NOMO-1 treated with dmso at 0.1 percent for 144 hours (cell line): ENCODE data around the gene UFM1.
"Not testable (repeated sequence)": the region's sequence is repeated elsewhere in the genome, so short reads cannot be mapped to it uniquely, and the experiment has no call there.

Experiments used
- DNase-seq: peaks from one replicate; lab custom pipeline; 2025; ENCODE audit not compliant: unreplicated experiment; lab: John Stamatoyannopoulos, UW

Gene UFM1

DNA sequence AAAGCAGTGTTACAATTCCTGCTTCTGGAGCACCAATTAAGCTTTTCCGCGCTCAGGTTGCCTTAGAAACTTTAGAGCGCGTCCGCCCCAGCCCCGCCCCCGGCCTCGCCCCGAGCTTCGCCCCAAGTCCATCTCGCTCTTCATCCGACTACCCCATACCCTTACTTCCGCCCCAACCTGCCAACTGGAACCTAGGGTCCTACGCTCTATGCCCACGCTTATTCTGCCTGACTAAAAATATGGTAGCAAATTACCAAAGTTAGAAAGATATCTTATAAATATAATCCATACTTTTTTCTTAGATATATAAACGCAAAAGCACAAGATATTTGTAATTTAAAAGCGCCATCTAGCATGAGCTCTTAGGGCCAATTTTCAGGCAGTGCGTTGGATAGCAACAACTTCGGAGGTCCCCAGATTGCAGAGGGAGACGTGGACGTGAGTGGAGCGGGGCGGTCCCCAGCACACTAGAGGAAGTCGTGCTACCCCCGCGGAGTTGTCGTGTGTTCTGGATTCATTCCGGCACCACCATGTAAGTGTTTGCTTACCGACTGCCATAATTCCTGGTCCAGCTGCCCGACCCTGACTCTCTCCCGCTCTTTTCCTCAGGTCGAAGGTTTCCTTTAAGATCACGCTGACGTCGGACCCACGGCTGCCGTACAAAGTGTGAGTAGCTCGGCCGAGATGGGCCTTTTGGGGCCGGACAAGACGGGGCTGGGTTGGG, at the start of gene UFM1:
Gene UFM1, plus strand, starts transcription at position 462 of the 724 bp plus-strand sequence. Its CDS starts 69 bp downstream, at position 531.
- peak; percentile 91 for DNase-seq

DNA sequence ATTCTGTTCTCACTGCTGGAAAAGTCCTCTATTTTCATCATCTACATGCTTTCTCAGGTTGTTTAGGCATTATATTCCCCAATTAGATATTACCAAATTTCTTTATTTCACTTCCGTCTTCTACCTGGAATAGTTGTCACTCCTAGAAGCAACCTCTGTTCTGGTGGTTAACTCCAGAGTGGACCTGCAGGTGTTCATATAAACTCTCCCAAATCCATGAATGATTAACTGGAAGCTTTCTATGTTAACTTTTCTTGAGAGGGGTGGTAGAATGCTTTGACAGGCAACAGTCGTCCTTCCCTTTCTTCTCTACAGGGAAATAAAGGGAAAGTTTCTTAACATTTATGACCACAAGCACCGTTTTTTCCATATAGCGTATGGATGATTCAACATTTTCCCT, 48.4 kb upstream of the UFM1 start:
- DNase-seq, result no peak

DNA sequence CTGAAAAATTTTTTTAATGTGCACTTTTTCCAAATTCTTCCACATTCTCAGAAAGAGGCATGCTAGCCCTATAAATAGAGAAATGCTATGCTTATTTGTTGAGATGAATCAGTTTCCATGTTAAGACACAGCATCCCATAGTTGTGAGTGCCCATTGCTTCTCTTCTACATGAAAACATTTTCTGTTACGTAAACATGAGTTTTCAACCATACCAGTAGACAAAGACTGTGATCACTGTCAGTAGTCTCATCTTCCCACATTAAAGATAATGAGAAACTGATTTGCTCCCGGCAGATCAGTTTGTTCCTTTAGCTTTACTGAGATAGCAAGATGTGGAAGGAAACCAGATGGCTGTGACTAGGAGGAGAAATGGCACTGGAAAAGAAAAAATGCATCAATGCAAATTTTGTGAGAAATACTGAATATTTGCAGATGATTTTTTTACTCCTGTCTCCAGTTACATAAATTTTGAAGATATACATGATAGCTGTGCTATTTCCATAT, 45.8 kb upstream of the UFM1 start:
- no peak for DNase-seq

DNA sequence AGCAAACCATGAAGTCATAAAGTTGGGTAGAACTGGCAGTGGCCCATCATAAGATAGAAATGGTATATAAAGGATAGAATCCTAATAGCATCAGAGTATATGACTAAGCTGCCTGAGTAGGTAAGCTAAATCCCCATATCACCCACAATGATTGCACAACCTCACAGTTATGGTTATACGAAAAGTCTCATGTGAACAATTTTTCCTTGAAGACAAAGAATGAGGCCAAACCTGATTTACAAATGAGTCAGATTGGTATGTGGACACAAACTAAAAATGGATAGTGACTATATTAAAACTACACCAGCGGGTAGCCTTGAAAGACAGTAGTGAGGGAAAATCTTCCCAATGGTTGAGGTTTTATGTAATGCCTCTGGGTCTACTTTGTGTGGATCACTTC, 40.9 kb upstream of the UFM1 start:
- DNase-seq, result no peak

DNA sequence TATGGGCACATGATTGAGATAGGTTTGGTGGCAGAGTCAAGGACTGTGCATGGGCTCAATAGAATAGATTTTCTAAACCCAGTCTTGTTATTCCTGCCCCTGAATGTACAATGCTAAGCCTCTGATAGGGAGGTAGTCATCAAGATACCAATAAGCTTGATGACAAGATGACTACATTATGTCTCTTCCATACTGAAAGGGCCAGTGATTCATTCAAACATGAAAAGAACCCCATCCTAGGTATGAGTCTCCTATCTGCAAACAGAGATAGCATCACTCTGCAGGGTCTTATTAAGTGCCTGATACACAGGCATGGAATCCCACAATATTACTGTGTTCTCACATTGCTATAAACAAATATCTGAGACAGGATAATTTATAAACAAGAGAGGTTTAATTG, 40.3 kb upstream of the UFM1 start:
- DNase-seq, result no peak

DNA sequence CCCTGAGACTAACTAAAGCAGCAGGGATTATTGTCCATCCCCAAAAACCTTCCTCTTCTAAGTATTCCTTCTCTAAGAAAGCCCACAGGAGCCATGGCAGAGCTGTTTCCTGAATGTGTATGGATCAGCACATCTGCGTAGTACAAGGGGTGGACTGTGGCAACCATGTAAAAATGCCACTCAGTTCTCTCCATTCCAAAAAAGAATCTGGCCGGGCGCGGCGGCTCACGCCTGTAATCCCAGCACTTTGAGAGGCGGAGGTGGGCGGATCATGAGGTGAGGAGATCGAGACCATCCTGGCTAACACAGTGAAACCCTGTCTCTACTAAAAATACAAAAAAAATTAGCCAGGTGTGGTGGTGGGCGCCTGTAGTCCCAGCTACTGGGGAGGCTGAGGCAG, 38.5 kb upstream of the UFM1 start:
- not testable (repeated sequence) for DNase-seq

DNA sequence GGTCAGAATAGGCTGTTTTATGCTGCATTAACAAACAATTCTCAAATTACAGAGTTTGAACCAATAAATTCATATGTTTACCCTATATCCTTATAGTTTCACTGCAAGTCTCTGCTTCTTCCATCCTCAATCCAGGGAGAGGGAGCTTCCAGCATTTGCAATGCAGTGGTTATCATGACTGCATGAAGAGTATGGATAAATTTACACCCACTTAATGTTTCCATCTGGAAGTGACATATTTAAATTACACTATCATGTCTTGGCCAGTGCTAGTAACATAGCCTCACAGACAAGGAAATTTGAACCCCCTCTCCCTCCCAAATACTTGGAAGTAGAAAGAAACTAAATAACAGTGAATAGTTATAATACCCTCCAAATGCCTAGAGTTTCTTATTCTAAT, 33.5 kb upstream of the UFM1 start:
- no peak for DNase-seq

DNA sequence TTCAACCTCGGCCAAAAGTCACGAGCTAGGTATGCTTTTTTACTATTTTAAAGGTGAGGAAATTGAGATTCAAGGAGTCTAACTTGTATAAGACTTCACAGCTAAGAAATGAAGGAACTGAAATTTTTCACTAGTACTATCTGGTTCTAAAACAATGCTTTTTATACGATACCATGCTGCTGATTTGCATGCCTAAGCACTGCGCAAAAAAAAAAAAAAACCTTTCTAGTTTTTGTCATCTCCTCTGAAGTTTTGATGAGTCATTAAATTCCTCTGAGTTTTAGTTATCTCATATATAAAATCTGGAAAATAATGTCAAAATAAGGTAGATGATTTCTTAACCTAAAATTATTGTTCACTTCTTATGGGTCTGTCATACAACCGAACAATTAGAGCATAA, 28.0 kb upstream of the UFM1 start:
- DNase-seq, result no peak

DNA sequence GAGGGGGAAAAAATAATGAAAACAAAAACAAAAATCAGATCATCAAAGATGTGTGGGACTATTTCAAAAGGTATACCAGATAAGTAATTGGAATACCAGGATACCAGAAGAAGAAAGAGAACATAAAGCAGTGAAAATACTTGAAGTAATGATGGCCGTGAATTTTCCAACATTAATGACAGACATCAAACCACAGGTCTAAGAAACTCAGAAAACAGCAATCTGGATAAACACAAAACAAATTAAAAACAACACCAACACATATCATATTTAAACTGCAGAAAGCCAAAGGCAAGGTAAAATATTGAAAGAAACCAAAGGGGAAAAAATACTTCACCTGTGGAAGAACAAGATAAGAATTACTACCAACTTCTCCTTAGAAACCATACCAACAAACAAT, 24.2 kb upstream of the UFM1 start:
- DNase-seq, result no peak

DNA sequence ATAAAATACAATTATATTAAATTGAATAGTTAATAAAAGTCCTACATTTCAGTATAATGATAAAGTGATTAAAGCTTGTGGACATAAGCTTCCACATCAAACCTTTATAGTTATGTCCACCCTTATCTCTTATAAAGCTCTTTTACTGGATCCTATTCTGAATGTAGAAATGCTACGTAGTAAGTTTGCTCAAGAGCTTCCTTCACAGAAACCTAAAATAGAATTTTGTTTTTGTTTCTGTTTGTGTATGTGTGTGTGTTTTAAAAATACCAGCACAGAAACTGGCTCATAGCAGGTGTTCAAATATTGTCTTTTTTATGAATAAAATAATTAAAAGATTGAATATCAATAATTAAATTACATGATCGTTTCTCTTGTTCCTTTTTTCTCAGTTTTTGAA, 21.0 kb upstream of the UFM1 start:
- DNase-seq, result no peak

DNA sequence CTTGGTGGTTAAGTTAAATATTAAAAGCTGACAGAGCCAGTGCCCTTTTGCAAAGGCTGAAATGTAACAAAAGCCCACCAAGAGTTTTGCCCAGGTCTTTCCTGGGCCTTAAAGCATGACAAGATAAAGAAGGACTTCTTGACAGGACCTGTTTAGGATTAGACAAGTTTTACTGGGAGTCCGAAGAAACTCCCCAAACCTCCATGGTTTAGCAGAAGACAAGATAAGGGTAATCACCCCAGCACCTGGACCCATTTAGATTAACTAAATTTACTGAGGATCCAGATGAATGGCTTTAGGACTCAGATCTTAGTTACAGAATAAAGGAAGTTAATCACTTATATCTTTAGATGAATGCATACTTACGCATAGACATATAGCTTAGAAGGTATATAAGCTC, 14.8 kb upstream of the UFM1 start:
- DNase-seq, result no peak

DNA sequence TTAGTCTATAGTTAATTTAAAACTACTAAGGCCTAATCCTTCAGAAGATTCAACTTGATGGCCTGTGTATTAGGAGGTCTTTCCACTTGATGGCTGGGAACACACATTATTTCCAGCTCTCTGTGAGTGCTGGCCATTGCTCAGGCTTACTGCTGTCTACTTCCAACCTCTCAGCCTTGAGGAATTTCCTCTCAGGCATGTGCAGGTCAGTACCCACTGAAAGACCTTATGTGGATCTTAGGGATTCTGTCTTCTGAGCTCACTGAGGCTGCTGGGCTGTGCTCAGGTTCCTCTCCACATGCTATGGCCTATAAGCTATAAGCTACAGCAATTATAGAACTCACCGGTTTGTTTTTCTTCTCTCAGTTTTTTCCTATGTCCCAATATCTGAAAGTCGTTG, 11.6 kb upstream of the UFM1 start:
- DNase-seq, result no peak

DNA sequence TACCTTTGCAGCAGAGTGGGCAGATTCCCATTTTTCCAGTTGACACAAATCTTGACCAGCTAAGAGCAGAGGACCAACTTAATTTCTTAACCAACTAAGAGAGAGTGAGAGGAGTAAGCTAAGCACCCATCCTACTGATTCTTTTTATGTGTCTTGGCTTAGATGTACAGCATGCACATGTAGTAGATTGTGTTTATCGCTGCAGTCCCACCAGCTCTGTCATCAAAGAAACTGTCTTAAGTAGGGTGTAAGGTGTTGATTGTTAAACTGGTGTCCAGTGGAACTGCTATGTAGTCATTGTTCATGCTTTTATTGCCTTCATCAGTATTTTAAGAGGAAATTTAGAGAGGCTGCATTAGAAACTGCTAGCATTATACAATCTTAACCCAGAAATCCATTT, 9.0 kb upstream of the UFM1 start:
- DNase-seq, result no peak

DNA sequence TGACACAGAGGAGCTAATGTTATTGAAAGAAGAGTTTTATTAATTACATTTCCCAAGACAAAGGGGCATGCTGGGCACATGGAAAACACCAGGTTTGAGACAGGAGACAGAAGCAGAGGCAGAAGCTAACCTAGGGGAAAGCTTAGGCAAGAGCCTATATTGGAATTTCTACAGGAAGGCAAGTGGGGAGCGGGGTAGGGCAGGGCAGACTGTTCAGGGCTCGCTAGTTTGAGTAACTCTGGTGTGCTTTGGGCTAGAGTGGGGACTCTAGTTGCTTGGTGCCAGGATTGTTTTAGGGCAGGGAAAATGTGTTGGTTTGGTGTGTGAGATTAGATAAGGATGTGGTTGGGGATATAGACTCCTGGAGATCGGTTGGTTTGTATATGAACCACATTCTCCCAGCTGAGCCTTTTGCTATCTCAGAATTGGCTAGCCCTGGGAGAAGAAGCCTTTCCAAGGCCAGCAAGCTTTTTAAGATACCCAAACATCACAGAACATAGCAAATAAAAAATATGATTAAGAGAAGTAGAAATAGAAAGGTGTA, 8.4 kb upstream of the UFM1 start:
- DNase-seq, result no peak

DNA sequence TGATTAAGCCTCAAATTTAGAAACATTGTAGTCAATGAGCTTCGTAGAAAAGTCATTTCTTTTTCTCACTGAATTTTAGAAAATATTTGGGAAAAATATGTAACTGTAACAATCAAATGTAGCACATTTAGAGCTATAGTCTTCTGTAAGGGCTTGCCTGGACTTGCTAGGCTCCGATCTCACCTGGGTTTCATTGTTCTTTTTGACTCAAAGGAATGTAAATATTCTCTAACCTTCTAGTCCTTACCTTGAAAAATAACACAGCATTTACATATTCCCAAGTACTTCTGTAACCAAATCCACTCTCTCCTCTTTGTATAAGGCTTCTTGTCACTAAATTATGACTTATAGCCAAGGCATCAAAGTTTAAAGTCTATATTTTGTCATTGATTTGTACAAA, 2.9 kb upstream of the UFM1 start:
- DNase-seq, result no peak

DNA sequence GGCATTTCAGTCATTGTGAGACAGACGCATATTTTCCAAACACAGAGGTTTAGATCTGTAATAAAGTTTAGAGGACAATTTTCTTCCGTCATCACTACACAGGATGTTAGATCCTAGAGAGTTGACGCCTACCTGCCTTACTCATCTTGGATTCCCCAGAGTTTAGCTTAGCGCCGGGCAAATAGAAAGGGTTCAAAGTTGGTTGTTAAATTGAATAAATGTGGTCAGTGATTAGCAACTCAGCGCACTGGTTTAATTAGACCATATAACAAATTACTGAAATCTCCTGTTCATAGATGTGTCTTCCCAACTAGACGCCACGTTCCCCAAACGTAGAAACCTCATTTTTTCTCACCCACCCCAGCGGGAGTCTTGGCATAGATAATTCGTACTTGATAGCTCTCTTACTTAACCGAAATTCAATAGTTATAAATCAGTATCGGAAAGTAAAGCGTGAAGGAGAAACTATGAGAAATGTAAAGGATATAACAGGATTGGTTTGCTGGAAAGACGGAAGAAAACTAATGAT, 726 bp upstream of the UFM1 start:
- no peak for DNase-seq

DNA sequence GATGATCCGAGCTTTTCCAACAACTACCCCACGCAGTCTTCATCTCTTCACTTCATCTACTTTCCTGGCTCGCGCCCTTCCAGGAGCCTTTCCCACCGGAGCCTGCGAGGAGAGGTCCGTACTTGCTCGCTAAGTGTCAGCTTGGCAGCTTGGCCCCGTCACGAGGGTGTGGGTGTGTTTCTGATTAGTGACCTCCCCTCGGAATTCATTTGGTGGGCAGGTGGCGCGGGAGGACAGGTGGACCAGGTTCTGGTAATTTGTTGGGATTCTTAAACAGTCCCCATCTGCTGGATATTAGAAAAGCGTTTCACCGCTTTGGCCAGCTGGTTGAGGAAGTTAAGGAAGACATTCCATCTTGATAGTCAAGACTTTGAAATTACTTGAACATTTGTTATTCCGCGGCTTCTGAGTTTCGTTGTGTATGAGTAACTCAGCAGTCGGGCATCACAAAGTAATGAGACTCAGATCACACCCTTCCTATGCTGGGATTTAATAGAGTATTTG, 515 bp downstream of the UFM1 start:
- no peak for DNase-seq

DNA sequence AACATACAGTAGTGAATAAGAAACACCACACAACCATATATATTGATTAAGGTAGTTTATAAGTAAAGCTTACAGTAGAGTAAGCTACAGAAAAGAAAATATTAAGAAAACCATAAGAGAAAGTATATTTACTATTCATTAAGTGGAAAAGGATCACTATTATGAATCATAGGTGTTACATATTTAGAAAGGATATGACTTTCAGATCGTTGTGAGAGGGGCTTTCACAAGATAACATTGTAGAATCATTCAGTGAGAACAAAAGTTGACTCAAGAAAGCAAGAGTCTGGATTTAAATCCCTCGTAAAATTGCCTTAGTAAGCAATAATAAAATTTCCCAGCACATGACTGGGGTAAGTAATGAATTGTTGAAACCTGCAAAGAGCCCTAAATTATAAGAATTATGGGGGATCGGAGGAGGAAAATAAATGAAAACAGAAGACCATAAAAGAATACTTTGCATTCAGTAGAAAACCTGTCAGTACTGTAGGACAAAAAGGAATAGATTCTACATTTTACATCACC, 6.0 kb downstream of the UFM1 start:
- DNase-seq, result no peak

DNA sequence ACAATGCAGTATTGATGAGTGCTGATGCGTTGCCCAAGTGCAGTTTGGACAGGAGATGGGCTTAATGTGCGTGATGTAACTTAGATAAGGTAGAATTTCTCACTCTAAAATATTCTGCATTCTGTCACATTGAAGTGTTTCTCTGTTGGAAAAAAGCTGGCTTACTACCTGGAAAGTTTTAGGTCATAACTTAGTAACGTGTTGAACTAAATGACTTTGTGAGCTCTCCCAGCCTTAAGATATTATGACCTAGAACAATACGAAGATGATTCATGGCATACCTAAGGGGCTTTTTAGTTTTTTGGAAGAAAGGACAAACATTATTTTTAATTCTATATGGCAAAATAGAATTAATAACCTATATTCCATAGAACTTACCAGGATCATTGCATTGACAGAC, 9.0 kb downstream of the UFM1 start:
- no peak for DNase-seq

DNA sequence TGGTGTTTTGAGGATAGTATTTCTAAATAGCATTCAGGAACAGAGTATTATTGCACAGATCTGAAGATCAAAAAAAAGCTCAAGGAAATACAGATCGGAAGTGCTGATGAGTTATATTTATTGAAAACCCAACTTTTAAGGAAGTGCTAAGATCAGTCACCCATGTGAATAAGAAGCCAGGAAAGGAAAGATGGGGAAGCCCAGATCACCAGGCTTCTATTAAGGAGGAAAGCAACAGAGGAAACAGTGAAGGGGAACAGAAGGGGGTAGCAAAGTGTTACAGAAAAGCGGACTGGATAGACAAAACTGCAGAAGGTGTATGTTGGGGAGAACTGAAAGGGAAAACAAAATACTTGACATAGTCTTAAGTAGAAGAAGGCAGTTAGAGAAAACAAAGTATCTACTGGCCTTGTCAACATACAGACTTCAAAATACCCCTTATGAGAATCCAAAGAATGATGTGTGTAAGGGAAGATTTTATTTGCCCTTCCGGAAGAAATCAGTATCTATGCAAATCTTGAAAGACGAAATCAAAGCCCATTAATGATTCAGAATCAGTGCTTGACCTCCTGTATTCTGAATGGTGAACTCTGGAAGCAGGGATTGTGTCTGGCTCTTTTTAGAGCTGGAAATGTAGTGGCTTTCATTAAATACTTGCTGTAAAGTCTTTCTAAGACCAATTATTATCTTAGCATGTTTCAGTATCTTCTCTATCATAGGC, 12.1 kb downstream of the UFM1 start:
- no peak for DNase-seq

DNA sequence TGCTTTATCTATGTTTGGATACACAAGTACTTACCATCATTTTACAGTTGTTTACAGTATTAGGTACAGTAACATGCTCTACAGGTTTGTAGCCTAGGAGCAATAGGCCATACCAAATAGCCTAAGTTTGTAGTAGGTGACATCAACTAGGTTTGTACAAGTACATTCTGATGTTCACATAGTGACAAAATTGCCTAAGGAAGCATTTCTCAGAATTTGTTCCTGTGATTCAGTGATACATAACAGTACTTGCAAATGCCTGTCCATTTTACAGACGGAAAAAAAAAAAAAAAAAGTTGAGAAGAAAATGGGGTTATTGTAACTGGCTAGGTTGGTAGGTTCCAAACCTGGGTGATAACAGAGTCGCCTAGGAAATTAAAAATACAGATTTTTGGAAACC, 13.6 kb downstream of the UFM1 start:
- no peak for DNase-seq

DNA sequence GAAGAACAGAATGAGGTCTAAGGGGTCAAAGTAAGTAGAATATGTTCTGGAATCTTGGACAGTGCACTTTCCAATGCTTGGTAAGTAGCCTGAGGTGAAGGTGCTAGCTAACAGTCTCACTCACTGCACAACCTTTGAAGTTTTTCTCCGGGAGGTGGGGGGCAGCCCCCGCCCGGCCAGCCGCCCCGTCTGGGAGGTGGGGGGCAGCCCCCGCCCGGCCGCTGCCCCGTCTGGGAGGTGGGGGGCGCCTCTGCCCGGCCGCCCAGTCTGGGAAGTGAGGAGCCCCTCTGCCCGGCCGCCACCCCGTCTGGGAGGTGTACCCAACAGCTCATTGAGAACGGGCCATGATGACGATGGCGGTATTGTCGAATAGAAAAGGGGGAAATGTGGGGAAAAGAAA, 14.1 kb downstream of the UFM1 start:
- DNase-seq, result not testable (repeated sequence)
